Endothelial cell of umbilical vein (primary cell): ENCODE data around the gene WDR90. TPM values are rescaled to one million over a fixed set of nuclear protein-coding genes. Genes with fewer than 3 reads are reported as not detected.

Experiments used
- BruUV-seq: library from RNA; stranded (reverse); fragments of 400-500 nt; replicated peaks from 2 replicates; lab custom pipeline; 2021; lab: Mats Ljungman, UMichigan
- CTCF ChIA-PET: fragments of 300-600, 350-600 bp; sonication (Branson Sonifier 250); formaldehyde crosslinking; loops from one replicate; lab custom pipeline; 2021; ENCODE audit warnings: antibody characterized with exemption, inconsistent platforms; lab: Charles Lee
- POLR2A ChIA-PET: fragments of 300-600, 350-600 bp; sonication (Branson Sonifier 250); formaldehyde crosslinking; loops from one replicate; lab custom pipeline; 2021; ENCODE audit warnings: antibody characterized with exemption, inconsistent platforms; lab: Charles Lee
- DNase-seq: peaks from one replicate; pipeline ENCODE4 v3.0.0-alpha.2; 2011; ENCODE audit warnings: low read depth, low spot score
- FAIRE-seq: peaks from 2 replicates; lab custom pipeline; 2011; peaks lifted over from hg19 to GRCh38; lab: Jason Lieb, UNC
- H2AFZ ChIP-seq: 2 replicates; pipeline ENCODE4 v1.6.0; 2012; ENCODE audit warnings: low read depth, low read length, control low read depth, inconsistent platforms
- H3K27ac ChIP-seq: 2 replicates; pipeline ENCODE4 v1.5.1; 2011; ENCODE audit warnings: low read depth, mild to moderate bottlenecking, control low read depth, low read length, moderate library complexity; ENCODE audit not compliant: insufficient read depth
- H3K27me3 ChIP-seq, 2 experiments: 2 replicates each; pipeline versions ENCODE4 v1.6.0 to v1.6.1; 2011; ENCODE audit warnings: low read length in 2 of 2, mixed read lengths in 1 of 2; ENCODE audit not compliant: control insufficient read depth in 2 of 2, insufficient read depth in 2 of 2
- H3K36me3 ChIP-seq, 2 experiments: 2 replicates in 1 of 2; 3 replicates in 1 of 2; pipeline ENCODE4 v1.5.1; 2011; ENCODE audit warnings: low read length in 2 of 2, mild to moderate bottlenecking in 1 of 2, moderate library complexity in 1 of 2; ENCODE audit not compliant: control insufficient read depth in 2 of 2, insufficient read depth in 2 of 2; ENCODE audit errors: extremely low read depth in 1 of 2
- H3K4me1 ChIP-seq: 3 replicates; pipeline ENCODE4 v1.5.1; 2011; ENCODE audit warnings: mild to moderate bottlenecking, low read length; ENCODE audit not compliant: control insufficient read depth, insufficient read depth; ENCODE audit errors: extremely low read depth
- H3K4me2 ChIP-seq: 2 replicates; pipeline ENCODE4 v1.6.1; 2011; ENCODE audit warnings: low read length, control low read depth, mixed read lengths; ENCODE audit not compliant: insufficient read depth
- H3K4me3 ChIP-seq, 3 experiments: fragments of 200-600 bp in 1 of 3; sonication (generic), shearing (Covaris generic) in 1 of 3; replicated peaks in 1 of 3; 2 replicates each; pipeline ENCODE4 v1.5.1; 2011 to 2016; ENCODE audit warnings: control low read depth in 3 of 3, low read length in 3 of 3, mild to moderate bottlenecking in 2 of 3, inconsistent platforms in 1 of 3, low read depth in 1 of 3, moderate library complexity in 1 of 3; ENCODE audit not compliant: insufficient read depth in 1 of 3
- H3K79me2 ChIP-seq: 2 replicates; pipeline ENCODE4 v1.6.0; 2012; ENCODE audit warnings: low read length, inconsistent platforms; ENCODE audit not compliant: control insufficient read depth, insufficient read depth
- H3K9ac ChIP-seq: replicated peaks from 2 replicates; pipeline ENCODE3; 2011; ENCODE audit warnings: low read length, control low read depth; ENCODE audit not compliant: insufficient read depth; ENCODE audit errors: extremely low read depth
- H3K9me1 ChIP-seq: replicated peaks from 3 replicates; pipeline ENCODE4 v1.6.0; 2011; ENCODE audit warnings: mild to moderate bottlenecking, low read length; ENCODE audit not compliant: control insufficient read depth, insufficient read depth; ENCODE audit errors: extremely low read depth
- H3K9me3 ChIP-seq: replicated peaks from 2 replicates; pipeline ENCODE4 v1.5.1; 2012; ENCODE audit warnings: low read length, inconsistent platforms; ENCODE audit not compliant: control insufficient read depth, insufficient read depth
- H4K20me1 ChIP-seq: replicated peaks from 2 replicates; pipeline ENCODE3; 2011; ENCODE audit warnings: mild to moderate bottlenecking, low read length; ENCODE audit not compliant: control insufficient read depth, insufficient read depth; ENCODE audit errors: extremely low read depth
- EZH2 ChIP-seq: IDR thresholded peaks from 2 replicates; pipeline ENCODE4 v1.6.1; 2012; ENCODE audit warnings: borderline replicate concordance, low read depth, mild to moderate bottlenecking, moderate library complexity, low read length, inconsistent platforms; ENCODE audit not compliant: severe bottlenecking
- FOS ChIP-seq: IDR thresholded peaks from 2 replicates; pipeline ENCODE4 v1.6.1; 2011; ENCODE audit warnings: mild to moderate bottlenecking, low read length, moderate library complexity, borderline replicate concordance; ENCODE audit not compliant: insufficient read depth
- GATA2 ChIP-seq: IDR thresholded peaks from 2 replicates; pipeline ENCODE4 v1.7.0; 2011; ENCODE audit warnings: low read depth, mild to moderate bottlenecking, moderate library complexity, mixed read lengths, low read length; ENCODE audit not compliant: insufficient read length, insufficient read depth
- JUN ChIP-seq: IDR thresholded peaks from 2 replicates; pipeline ENCODE4 v1.6.1; 2011; ENCODE audit warnings: borderline replicate concordance, low read depth; ENCODE audit not compliant: insufficient read length, insufficient read depth
- MYC ChIP-seq: IDR thresholded peaks from one replicate; pipeline ENCODE4 v1.6.1; 2011; ENCODE audit warnings: mild to moderate bottlenecking, low read depth, low read length
- POLR2A ChIP-seq: IDR thresholded peaks from 2 replicates; pipeline ENCODE4 v1.6.1; 2012; ENCODE audit warnings: low read depth, mild to moderate bottlenecking, control low read depth, low read length
- POLR2AphosphoS5 ChIP-seq: IDR thresholded peaks from 2 replicates; pipeline ENCODE4 v1.6.1; 2012; ENCODE audit warnings: low read depth, mild to moderate bottlenecking, control low read depth, low read length, moderate library complexity; ENCODE audit not compliant: insufficient read depth
- dilution Hi-C: fragments of 300-500 bp; cut with MboI; formaldehyde crosslinking; loops from one replicate; pipeline ENCODE4 v1.15.0; 2019; ENCODE audit warnings: low sequenced_read_pairs; ENCODE audit not compliant: extremely low pct_ligation_motif_present
- intact Hi-C: fragments of 100-400 bp; cut with micrococcal nuclease; formaldehyde crosslinking; loops from one replicate; pipeline ENCODE4 v1.10.0; 2022
- polyA plus RNA-seq, 4 experiments: library from polyadenylated mRNA; depleted of rRNA in 3 of 4; stranded (reverse) in 3 of 4; unstranded in 1 of 4; fragments of >200 nt; gene quantifications; 2 replicates each; pipeline versions ENCODE4 v1.2.1 to v1.2.3, GENCODE V29; 2011 to 2012; ENCODE audit warnings: missing spikeins in 1 of 4
- total RNA-seq: library from RNA; stranded (reverse); gene quantifications from 2 replicates; pipeline ENCODE4 v1.2.3, GENCODE V29; 2021
- TF ChIP-seq, protein P1 (sequence below), 2 donors: IDR thresholded peaks; 1 replicate in 1 of 2; 2 replicates in 1 of 2; pipeline ENCODE4 v1.5.1; 2011; ENCODE audit warnings: low read length in 2 of 2, mild to moderate bottlenecking in 2 of 2, moderate library complexity in 2 of 2, control low read depth in 1 of 2, inconsistent platforms in 1 of 2, low read depth in 1 of 2; ENCODE audit not compliant: insufficient read depth in 1 of 2; ENCODE audit errors: extremely low read depth in 1 of 2
- TF ChIP-seq, protein P2 (sequence below): IDR thresholded peaks from 2 replicates; pipeline ENCODE4 v1.6.1; 2011; ENCODE audit not compliant: insufficient read depth, insufficient read length

WDR90 gene
- total and polyA plus RNA-seq, 2 donors (not counting 3 experiments of a cell fraction or from before 2014, with no cell fraction given) = 22.2 to 51.8 TPM

DNA sequence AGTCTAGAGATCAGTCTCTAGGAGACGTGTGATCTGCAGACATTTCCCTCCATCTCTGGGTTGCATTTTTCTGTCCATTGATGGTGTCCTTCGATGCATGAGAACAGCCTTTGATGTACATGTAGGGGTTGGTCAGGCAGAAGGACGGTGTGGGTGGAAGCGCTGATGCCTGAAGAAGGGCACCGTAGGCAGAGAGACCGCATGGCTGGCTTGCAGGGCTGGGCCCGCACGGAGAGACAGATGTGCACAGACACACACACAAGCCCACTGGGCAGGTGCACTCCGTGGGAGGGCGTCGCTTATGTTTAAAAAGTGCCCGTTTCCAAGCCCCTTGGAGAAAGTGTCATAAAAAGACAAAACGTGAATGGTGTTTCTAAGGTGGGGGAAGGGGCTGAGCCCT lies 34.0 kb upstream of the WDR90 start:
- DNase-seq (no peak), FAIRE-seq (no peak)
- dilution Hi-C loops (no loop called here), intact Hi-C loops (no loop called here)
- no peak overlapping the region for H3K4me3 ChIP-seq
- no peaks in the 10 kb centered on the region for H3K27me3 ChIP-seq
- no peaks in the 10 kb centered on the region for H3K9me1 ChIP-seq
- H3K4me2 ChIP-seq = no peak overlapping the region
- ChIA-PET POLR2A (no interaction called here), CTCF (interaction anchor here (1.1 kb wide), 1 partner anchor 12 kb away, joined by 3 read pairs; no protein-coding TSS in a partner anchor)
- H3K4me1 ChIP-seq = no peaks in the 10 kb centered on the region
- H4K20me1 ChIP-seq = no peaks in the 10 kb centered on the region
- H3K27ac ChIP-seq = no peak overlapping the region
- H2AFZ ChIP-seq = no peak overlapping the region
- BruUV-seq = no TSS peak
- H3K79me2 ChIP-seq = no peaks in the 10 kb centered on the region
- TF ChIP-seq, protein P1, sequence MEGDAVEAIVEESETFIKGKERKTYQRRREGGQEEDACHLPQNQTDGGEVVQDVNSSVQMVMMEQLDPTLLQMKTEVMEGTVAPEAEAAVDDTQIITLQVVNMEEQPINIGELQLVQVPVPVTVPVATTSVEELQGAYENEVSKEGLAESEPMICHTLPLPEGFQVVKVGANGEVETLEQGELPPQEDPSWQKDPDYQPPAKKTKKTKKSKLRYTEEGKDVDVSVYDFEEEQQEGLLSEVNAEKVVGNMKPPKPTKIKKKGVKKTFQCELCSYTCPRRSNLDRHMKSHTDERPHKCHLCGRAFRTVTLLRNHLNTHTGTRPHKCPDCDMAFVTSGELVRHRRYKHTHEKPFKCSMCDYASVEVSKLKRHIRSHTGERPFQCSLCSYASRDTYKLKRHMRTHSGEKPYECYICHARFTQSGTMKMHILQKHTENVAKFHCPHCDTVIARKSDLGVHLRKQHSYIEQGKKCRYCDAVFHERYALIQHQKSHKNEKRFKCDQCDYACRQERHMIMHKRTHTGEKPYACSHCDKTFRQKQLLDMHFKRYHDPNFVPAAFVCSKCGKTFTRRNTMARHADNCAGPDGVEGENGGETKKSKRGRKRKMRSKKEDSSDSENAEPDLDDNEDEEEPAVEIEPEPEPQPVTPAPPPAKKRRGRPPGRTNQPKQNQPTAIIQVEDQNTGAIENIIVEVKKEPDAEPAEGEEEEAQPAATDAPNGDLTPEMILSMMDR (IDR thresholded peaks at IDR 0.05; ENCODE audit: extremely low read depth in 1 of 2, insufficient read depth in 1 of 2, low read depth in 1 of 2, low read length in 2 of 2) = no peak
- no peak for TF ChIP-seq GATA2
- TF ChIP-seq FOS = no peak
- no peak for TF ChIP-seq POLR2AphosphoS5
- no peak for TF ChIP-seq POLR2A
- TF ChIP-seq JUN = no peak
- TF ChIP-seq MYC = no peak
- no peak for TF ChIP-seq EZH2
- TF ChIP-seq, protein P2, sequence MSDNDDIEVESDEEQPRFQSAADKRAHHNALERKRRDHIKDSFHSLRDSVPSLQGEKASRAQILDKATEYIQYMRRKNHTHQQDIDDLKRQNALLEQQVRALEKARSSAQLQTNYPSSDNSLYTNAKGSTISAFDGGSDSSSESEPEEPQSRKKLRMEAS = no peak
- no peak overlapping the region for H3K9ac ChIP-seq
- no peaks in the 10 kb centered on the region for H3K9me3 ChIP-seq
- no peaks in the 10 kb centered on the region for H3K36me3 ChIP-seq
